Common myeloid progenitor, CD34-positive (primary cell): ENCODE data around the gene BATF.
A peak's percentile ranks its signal among the peaks of the same experiment; 100 is the strongest.

Experiments used
- CTCF ChIA-PET: fragments of 350-600 bp; sonication (Branson Sonifier 250); formaldehyde crosslinking; loops from one replicate; lab custom pipeline; 2021; ENCODE audit warnings: antibody characterized with exemption; lab: Charles Lee
- POLR2A ChIA-PET: fragments of 350-600 bp; sonication (Branson Sonifier 250); formaldehyde crosslinking; loops from one replicate; lab custom pipeline; 2021; ENCODE audit warnings: antibody characterized with exemption; lab: Charles Lee
- DNase-seq, 3 donors: peaks; one replicate each; pipeline versions ENCODE4 v3.0.0 to v3.0.0-alpha.2; 2013
- H3K27ac ChIP-seq, 2 experiments: 1 replicate in 1 of 2; 2 replicates in 1 of 2; pipeline ENCODE4 v1.7.0; 2013; ENCODE audit warnings: inconsistent platforms in 2 of 2, low read length in 2 of 2, mild to moderate bottlenecking in 2 of 2, low read depth in 1 of 2, moderate library complexity in 1 of 2; ENCODE audit not compliant: severe bottlenecking in 2 of 2, insufficient read depth in 1 of 2, poor library complexity in 1 of 2
- H3K27me3 ChIP-seq, 5 experiments: replicated peaks in 2 of 5; 1 replicate in 3 of 5; 2 replicates in 2 of 5; pipeline versions ENCODE4 v1.6.1 to v1.7.0; 2013; ENCODE audit warnings: low read length in 4 of 5, mild to moderate bottlenecking in 2 of 5, moderate library complexity in 2 of 5, inconsistent platforms in 1 of 5; ENCODE audit not compliant: insufficient read depth in 5 of 5, control insufficient read depth in 4 of 5
- H3K36me3 ChIP-seq, 4 experiments: 1 replicate in 2 of 4; 2 replicates in 2 of 4; pipeline versions ENCODE4 v1.6.1 to v1.7.0; 2013; ENCODE audit warnings: low read length in 3 of 4, control low read depth in 1 of 4, mild to moderate bottlenecking in 1 of 4; ENCODE audit not compliant: control insufficient read depth in 4 of 4, insufficient read depth in 4 of 4
- H3K4me1 ChIP-seq, 4 experiments: 1 replicate in 3 of 4; 2 replicates in 1 of 4; pipeline versions ENCODE4 v1.6.1 to v1.7.1; 2013; ENCODE audit warnings: low read length in 3 of 4, mild to moderate bottlenecking in 3 of 4, control low read depth in 1 of 4, inconsistent platforms in 1 of 4, moderate library complexity in 1 of 4; ENCODE audit not compliant: control insufficient read depth in 4 of 4, insufficient read depth in 4 of 4; ENCODE audit errors: control extremely low read depth in 1 of 4
- H3K4me3 ChIP-seq, 7 experiments: 1 replicate in 4 of 7; 2 replicates in 3 of 7; pipeline versions ENCODE4 v1.5.1 to v1.7.0; 2013; ENCODE audit warnings: mild to moderate bottlenecking in 7 of 7, low read length in 6 of 7, moderate library complexity in 6 of 7, inconsistent platforms in 2 of 7, low read depth in 2 of 7, control low read depth in 1 of 7; ENCODE audit not compliant: insufficient read depth in 4 of 7, control insufficient read depth in 1 of 7; ENCODE audit errors: extremely low read depth in 1 of 7
- H3K9me3 ChIP-seq, 5 experiments: 1 replicate in 4 of 5; 2 replicates in 1 of 5; pipeline versions ENCODE4 v1.6.1 to v1.7.1; 2013; ENCODE audit warnings: low read length in 4 of 5, mild to moderate bottlenecking in 2 of 5, inconsistent platforms in 1 of 5, low read depth in 1 of 5, moderate library complexity in 1 of 5; ENCODE audit not compliant: control insufficient read depth in 4 of 5, insufficient read depth in 2 of 5; ENCODE audit errors: control extremely low read depth in 1 of 5
- WGBS: methylation state at CpG from one replicate; pipeline ENCODE4 v1.1.5; 2013; ENCODE audit not compliant: insufficient coverage; 5-methylcytosine and 5-hydroxymethylcytosine counted together

BATF gene

DNA sequence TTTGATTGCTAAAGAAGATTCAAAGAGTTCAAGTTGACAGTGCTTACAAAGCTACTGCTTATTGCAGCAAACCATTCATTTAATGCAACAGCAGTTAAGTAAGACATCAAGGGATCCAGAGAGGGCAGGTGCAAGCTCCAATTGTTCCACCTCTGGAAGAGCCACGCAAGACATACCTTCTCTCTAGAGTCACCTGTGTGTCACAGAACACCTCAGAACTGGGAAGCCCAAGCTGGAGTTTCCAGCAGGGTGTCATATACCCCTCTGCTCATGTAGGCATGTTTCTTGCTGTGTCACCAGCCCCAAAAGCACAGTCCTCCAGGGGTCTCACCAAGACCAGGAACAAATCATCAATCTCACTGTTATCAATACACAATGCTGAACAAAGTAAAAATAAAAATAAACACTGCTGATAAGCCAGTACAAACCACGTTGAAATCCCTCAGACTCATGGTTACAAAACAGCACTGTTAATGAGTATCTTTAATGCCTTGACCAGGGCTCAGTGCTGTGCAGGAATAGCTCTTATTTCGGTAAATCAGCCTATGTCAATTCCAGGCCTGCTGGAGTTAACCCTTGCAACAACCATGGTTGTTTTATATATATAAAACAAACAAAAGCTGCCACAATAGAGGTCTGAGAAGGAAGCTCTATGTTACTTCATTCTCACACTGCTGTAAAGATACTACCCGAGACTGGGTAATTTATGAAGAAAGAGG lies 37.4 kb upstream of the BATF start:
- H3K27ac ChIP-seq, result no peak overlapping the region
- POLR2A ChIA-PET, result no interaction called here

DNA sequence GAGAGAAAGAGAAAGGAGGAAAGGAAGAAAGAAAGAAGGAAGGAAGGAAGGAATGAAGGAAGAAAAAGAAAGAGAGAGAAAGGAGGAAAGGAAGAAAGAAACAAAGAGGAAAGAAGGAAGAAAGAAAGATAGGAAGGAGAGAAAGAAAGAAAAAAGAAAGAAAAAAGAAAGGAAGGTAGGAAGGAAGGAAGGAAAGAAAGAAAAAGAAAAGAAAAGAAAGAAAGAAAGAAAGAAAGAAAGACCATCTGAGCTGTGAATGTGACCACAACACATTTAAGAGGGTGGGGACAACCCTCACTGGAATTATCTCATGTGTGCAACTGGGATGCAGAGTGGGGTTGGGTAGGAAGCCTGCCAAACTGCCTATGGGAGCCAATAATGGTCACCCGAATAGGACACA lies 36.0 kb upstream of the BATF start:
- Histone ChIP-seq H3K27ac (no peak overlapping the region), H3K4me3 (no peak overlapping the region), H3K4me1 (no peaks in the 10 kb centered on the region), H3K36me3 (no peaks in the 10 kb centered on the region), H3K27me3 (no peaks in the 10 kb centered on the region), H3K9me3 (no peaks in the 10 kb centered on the region)
- no CpG with 5 or more reads among the region's 1 CpG for WGBS
- CTCF ChIA-PET, result interaction anchor here (0.8 to 6.5 kb wide), 7 partner anchors 32 to 191 kb away, joined by 3 to 63 read pairs (median 7); no protein-coding TSS in a partner anchor
- POLR2A ChIA-PET, result no interaction called here
- DNase-seq, result peak in 1 of 3 donors; percentile 27

More for the DNA sequence above, 37.4 kb upstream of the BATF start:
- Histone ChIP-seq H3K4me1 (peaks cover 0 to 4% (median 0%) of the 10 kb centered on the region in 4 experiments), H3K4me3 (no peak overlapping the region), H3K36me3 (no peaks in the 10 kb centered on the region), H3K9me3 (no peaks in the 10 kb centered on the region), H3K27me3 (no peaks in the 10 kb centered on the region)
- CTCF ChIA-PET, result interaction anchor here (0.5 to 1.6 kb wide), 8 partner anchors 9 to 353 kb away, joined by 3 to 8 read pairs (median 4); no protein-coding TSS in a partner anchor
- no peak for DNase-seq
- WGBS, result 93% methylated on average over 2 of the region's 4 CpGs

DNA sequence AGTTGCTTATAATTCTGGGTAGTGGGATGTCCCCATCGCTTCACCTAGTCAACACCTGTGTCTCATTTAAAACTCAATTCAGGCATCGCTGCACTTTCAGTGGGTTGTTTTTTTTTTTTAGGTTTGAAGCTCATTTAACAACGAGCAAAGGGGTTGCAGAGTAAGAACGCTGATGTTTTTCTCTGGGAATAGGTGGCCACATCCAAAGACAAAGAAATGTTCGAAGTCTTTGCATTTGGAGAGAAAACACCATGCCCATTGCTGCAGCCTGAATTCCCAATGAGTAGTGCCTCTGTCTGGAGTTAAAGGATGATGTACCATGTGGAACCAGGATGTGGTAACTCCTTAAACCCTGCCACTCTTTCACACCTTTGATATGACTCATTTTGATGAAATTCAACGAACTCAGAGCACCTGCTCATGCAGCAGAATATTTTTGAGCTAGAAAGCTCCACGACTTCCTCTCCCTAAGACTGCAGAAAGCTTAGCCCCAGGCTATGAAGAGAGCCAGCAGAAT lies 35.1 kb upstream of the BATF start:
- H3K4me3 ChIP-seq, result no peak overlapping the region
- H3K9me3 ChIP-seq, result no peaks in the 10 kb centered on the region
- ChIA-PET CTCF (interaction anchor here (0.8 to 6.5 kb wide), 11 partner anchors 27 to 192 kb away, joined by 3 to 63 read pairs (median 7); no protein-coding TSS in a partner anchor), POLR2A (no interaction called here)
- WGBS, result 87% methylated on average over 5 of the region's 7 CpGs
- no peaks in the 10 kb centered on the region for H3K4me1 ChIP-seq
- no peak overlapping the region for H3K27ac ChIP-seq
- peak in 2 of 3 donors; percentile 27 to 39 for DNase-seq
- no peaks in the 10 kb centered on the region for H3K36me3 ChIP-seq
- H3K27me3 ChIP-seq, result no peaks in the 10 kb centered on the region

DNA sequence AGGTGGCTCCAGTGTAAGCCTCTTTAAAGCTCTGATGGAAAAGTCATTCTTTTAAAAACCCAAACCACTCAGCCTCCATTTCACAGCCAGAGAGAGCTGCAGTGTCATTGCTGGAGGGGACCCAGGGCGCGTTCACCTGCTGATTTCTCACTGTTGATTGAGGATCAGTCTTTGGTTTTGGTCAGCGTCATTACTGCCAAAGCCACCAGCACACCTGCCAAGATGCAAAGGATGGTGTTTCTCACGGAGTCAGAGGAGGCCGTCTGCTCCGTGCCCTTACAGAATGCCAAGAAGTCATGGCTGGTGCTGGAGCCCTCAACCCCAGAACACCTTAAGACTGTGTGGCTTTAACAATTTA lies 32.8 kb upstream of the BATF start:
- no peaks in the 10 kb centered on the region for H3K9me3 ChIP-seq
- no peak for DNase-seq
- ChIA-PET CTCF (interaction anchor here (0.6 to 6.5 kb wide), 30 partner anchors 8 to 360 kb away, joined by 3 to 63 read pairs (median 5); no protein-coding TSS in a partner anchor), POLR2A (no interaction called here)
- WGBS, result 100% methylated on average over 6 of the region's 6 CpGs
- no peak overlapping the region for H3K27ac ChIP-seq
- no peaks in the 10 kb centered on the region for H3K27me3 ChIP-seq
- peaks cover 0 to 13% (median 7%) of the 10 kb centered on the region in 4 experiments for H3K4me1 ChIP-seq
- H3K4me3 ChIP-seq, result no peak overlapping the region
- no peaks in the 10 kb centered on the region for H3K36me3 ChIP-seq

DNA sequence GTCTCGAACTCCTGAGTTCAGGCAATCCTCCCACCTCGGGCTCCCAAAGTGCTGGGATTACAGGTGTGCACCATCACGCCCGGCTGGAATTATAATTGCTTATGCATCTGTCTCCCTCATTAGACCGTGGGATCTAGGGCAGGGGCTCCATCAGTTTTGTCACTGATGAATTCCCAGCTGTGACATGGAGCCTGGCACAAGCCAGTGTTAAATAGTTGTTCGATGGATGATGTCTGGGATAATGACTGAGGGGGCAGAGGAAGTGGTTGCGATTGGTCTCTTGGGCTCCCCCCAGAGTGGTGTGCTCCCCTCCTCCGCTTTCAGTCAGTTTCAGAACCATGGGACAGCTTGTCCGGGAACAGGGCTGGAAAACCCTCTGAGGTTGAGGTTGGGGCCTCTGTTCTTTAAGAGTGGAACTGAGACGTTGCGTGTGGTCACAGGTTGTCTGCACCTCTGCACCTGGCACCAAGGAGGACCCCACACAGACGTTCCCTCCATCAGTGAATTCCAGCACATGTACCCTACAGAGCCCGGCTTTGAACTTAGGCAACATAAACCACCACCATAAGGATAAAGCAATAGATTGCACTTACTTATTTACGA lies 30.8 kb upstream of the BATF start:
- no peaks in the 10 kb centered on the region for H3K36me3 ChIP-seq
- H3K4me3 ChIP-seq, result no peak overlapping the region
- no peaks in the 10 kb centered on the region for H3K27me3 ChIP-seq
- ChIA-PET POLR2A (interaction anchor here (0.6 kb wide), 1 partner anchor 16 kb away, joined by 7 read pairs; no protein-coding TSS in a partner anchor), CTCF (interaction anchor here (1.2 to 6.5 kb wide), 8 partner anchors 12 to 365 kb away, joined by 4 to 63 read pairs (median 6); partner anchors contain the start of gene NEK9)
- no peak for DNase-seq
- H3K9me3 ChIP-seq, result no peaks in the 10 kb centered on the region
- H3K4me1 ChIP-seq, result peaks cover 5 to 32% (median 19%) of the 10 kb centered on the region in 4 experiments
- 97% methylated on average over 11 of the region's 14 CpGs for WGBS
- H3K27ac ChIP-seq, result no peak overlapping the region

DNA sequence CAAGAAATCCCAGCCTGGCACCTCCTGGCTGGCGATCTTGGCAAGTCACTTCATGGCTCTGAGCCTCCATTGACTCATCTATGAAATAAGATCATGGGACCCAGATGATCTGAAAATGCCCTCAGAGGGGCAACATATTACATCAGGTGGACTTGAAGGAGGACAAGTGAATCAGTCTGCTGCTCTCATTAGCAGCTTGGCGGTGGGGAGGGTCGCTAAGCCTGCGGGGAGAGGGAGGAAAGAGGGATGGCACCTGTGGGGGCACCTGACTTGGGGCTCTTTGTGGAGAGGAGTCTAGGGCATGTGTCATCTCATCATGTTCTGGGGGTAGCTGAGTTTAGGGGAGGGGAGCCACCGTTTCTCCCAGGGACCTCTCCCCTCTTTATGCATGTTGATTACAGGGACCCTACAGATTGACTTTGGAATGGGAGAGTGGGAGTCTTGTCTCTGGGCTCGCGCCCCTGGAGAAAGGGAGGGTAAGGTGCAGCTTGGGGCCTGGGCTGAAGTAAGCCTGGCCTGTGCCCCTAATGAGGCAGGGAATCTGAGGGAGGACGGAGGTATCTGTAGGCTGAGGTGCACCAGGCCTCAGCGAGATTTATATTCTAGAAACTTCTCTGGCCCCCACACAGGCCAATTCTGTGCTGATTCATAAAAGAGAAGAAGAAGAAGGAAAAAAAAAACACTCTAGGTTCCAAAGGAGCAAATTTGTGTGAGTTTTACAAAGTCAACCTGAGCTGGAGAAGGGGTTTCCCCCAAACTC lies 29.3 kb upstream of the BATF start:
- 98% methylated on average over 6 of the region's 9 CpGs for WGBS
- POLR2A ChIA-PET, result interaction anchor here (0.5 kb wide), 1 partner anchor 361 kb away, joined by 6 read pairs; no protein-coding TSS in a partner anchor
- CTCF ChIA-PET, result interaction anchor here (0.6 to 6.5 kb wide), 4 partner anchors 31 to 366 kb away, joined by 3 to 63 read pairs (median 8); partner anchors contain the start of gene NEK9
- H3K9me3 ChIP-seq, result no peaks in the 10 kb centered on the region
- no peak overlapping the region for H3K27ac ChIP-seq
- H3K36me3 ChIP-seq, result no peaks in the 10 kb centered on the region
- DNase-seq, result no peak
- H3K4me3 ChIP-seq, result no peak overlapping the region
- no peaks in the 10 kb centered on the region for H3K27me3 ChIP-seq
- peaks cover 8 to 46% (median 33%) of the 10 kb centered on the region in 4 experiments for H3K4me1 ChIP-seq
